ENCODE measurements around the gene ALB. TPM values are rescaled to one million over a fixed set of nuclear protein-coding genes. Genes with fewer than 3 reads are reported as not detected.

Gene ALB
- total and polyA plus RNA-seq, 2 of the 8 experiments (the other 6 are each of a cell fraction or from before 2014, with no cell fraction given) = 0.12 TPM; not detected in 1

DNA sequence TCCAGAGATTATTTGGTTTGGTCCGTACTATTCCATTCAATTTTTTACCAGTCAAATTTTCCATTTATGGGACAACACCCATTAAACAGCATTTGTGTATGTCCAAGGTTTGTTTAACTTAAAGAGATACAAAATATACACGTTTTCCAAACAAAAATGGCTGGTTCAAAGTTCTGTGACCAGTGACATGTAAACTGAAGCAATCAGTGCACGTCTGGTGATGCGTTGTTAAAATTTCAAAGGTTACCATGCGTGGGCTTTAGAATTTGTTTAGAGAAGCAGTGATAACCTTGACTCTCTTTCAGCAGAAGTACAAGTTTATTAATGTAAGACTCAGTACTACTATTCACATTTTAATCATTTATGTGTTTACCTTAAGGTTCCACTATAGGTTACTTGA lies 25.2 kb upstream of the ALB start:
- Histone ChIP-seq H3K9ac (replicated peaks in 1 of 4; ENCODE audit: extremely low read depth in 1 of 4, low read depth in 3 of 4, low read length in 3 of 4) (no peak overlapping the region), H2BK20ac (ENCODE audit: low read length) (no peak overlapping the region), H3K4me2 (ENCODE audit: insufficient read depth in 1 of 2, low read depth in 2 of 2, low read length in 2 of 2) (no peak overlapping the region), H4K8ac (ENCODE audit: extremely low read depth, insufficient read depth, low read length) (no peak overlapping the region), H2BK120ac (replicated peaks; ENCODE audit: low read depth, low read length) (no peak overlapping the region), H2BK15ac (ENCODE audit: low read length) (no peak overlapping the region), H3K36me3 (ENCODE audit: control insufficient read depth in 2 of 4, insufficient read depth in 4 of 4, low read length in 3 of 4) (no peaks in the 10 kb centered on the region), H4K91ac (replicated peaks; ENCODE audit: insufficient read length, low read length) (no peak overlapping the region), H3K18ac (ENCODE audit: extremely low read depth, low read length) (no peak overlapping the region), H3K4me3 (ENCODE audit: extremely low read depth in 1 of 4, insufficient read depth in 2 of 4, low read depth in 3 of 4, low read length in 4 of 4) (no peak overlapping the region), H4K5ac (ENCODE audit: insufficient read length, low read depth, low read length) (no peak overlapping the region), H3K79me2 (ENCODE audit: control insufficient read depth in 1 of 2, insufficient read depth in 2 of 2, low read length in 2 of 2) (no peaks in the 10 kb centered on the region), H3K79me1 (ENCODE audit: low read depth, low read length) (no peaks in the 10 kb centered on the region), H2AFZ (ENCODE audit: low read length) (no peak overlapping the region), H3K4ac (replicated peaks; ENCODE audit: insufficient read length, low read depth, low read length) (no peak overlapping the region), H2BK12ac (ENCODE audit: low read depth, low read length) (no peak overlapping the region), H3K4me1 (replicated peaks in 1 of 4; ENCODE audit: control insufficient read depth in 3 of 4, insufficient read depth in 4 of 4, low read length in 3 of 4) (no peaks in the 10 kb centered on the region; a peak in 2 of 7 replicates), H3K27me3 (replicated peaks in 1 of 4; ENCODE audit: control insufficient read depth in 3 of 4, extremely low read depth in 1 of 4, insufficient read depth in 3 of 4, low read length in 3 of 4) (no peaks in the 10 kb centered on the region), H4K20me1 (replicated peaks in 1 of 2; ENCODE audit: control insufficient read depth in 1 of 2, insufficient read depth in 2 of 2, low read length in 2 of 2) (no peaks in the 10 kb centered on the region), H3K56ac (replicated peaks; ENCODE audit: insufficient read length, low read depth, low read length) (no peak overlapping the region), H3K23ac (ENCODE audit: insufficient read length) (no peak overlapping the region), H3K14ac (ENCODE audit: insufficient read length) (no peak overlapping the region), H3K9me3 (ENCODE audit: insufficient read depth in 2 of 2, low read depth in 1 of 2, low read length in 1 of 2) (no peaks in the 10 kb centered on the region), H3K27ac (ENCODE audit: low read depth, low read length) (no peak overlapping the region), H2BK5ac (ENCODE audit: low read depth, low read length) (no peak overlapping the region), H3K23me2 (ENCODE audit: low read depth, low read length) (no peaks in the 10 kb centered on the region), H2AK5ac (ENCODE audit: low read depth, low read length) (no peak overlapping the region)
- WGBS, 2 experiments (ENCODE audit: extremely low coverage in 1 of 2, insufficient coverage in 1 of 2, insufficient read length in 1 of 2, insufficient replicate concordance in 2 of 2, low coverage in 1 of 2, low lambda C conversion rate in 2 of 2, missing lambda C conversion rate in 1 of 2) = 92% methylated on average over 5 of the region's 5 CpGs; no CpG with 5 or more reads in 1 of the 2 experiments
- no peak for FAIRE-seq
- POLR2A ChIA-PET (ENCODE audit: partially characterized antibody) = no interaction called here
- no peak for DNase-seq (ENCODE audit: low read depth in 1 of 2, low spot score in 2 of 2)
- CTCF ChIA-PET (ENCODE audit: partially characterized antibody) = interaction anchor here (1.0 to 1.3 kb wide), 2 partner anchors 25 to 55 kb away, joined by 3 to 4 read pairs; partner anchors contain the start of gene ALB
- no peak for TF ChIP-seq RBBP5 (IDR thresholded peaks at IDR 0.05; ENCODE audit: borderline replicate concordance, low read depth, low read length)
- no peak for TF ChIP-seq SP4 (IDR thresholded peaks at IDR 0.05; ENCODE audit: low read length)
- no peak for TF ChIP-seq BCL11A (IDR thresholded peaks at IDR 0.05; ENCODE audit: low read depth in 2 of 2, low read length in 2 of 2)
- no peak for TF ChIP-seq CBX8 (IDR thresholded peaks at IDR 0.05; ENCODE audit: borderline replicate concordance, low read depth, low read length)
- TF ChIP-seq SRF (IDR thresholded peaks at IDR 0.05; ENCODE audit: low read depth, low read length) = no peak
- TF ChIP-seq CTBP2 (IDR thresholded peaks at IDR 0.05; ENCODE audit: borderline replicate concordance, insufficient read depth, insufficient read length, low read length) = no peak
- TF ChIP-seq CHD2 (IDR thresholded peaks at IDR 0.05; ENCODE audit: low read length) = no peak
- TF ChIP-seq RFX5 (IDR thresholded peaks at IDR 0.05; ENCODE audit: borderline replicate concordance, low read depth, low read length) = no peak
- no peak for TF ChIP-seq EZH2 (IDR thresholded peaks at IDR 0.05; ENCODE audit: low read depth, low read length, severe bottlenecking)
- TF ChIP-seq EGR1 (IDR thresholded peaks at IDR 0.05; ENCODE audit: borderline replicate concordance, low read depth, low read length) = no peak
- TF ChIP-seq YY1 (IDR thresholded peaks at IDR 0.05; ENCODE audit: low read depth, low read length) = no peak
- no peak for TF ChIP-seq KDM5A (IDR thresholded peaks at IDR 0.05; ENCODE audit: low read length)
- no peak for TF ChIP-seq JUND (IDR thresholded peaks at IDR 0.05; ENCODE audit: low read length)
- TF ChIP-seq SP2 (IDR thresholded peaks at IDR 0.05; ENCODE audit: low read length) = no peak
- TF ChIP-seq SIX5 (IDR thresholded peaks at IDR 0.05; ENCODE audit: low read depth, low read length) = no peak
- TF ChIP-seq NRF1 (IDR thresholded peaks at IDR 0.05; ENCODE audit: low read depth, low read length) = no peak

Data from H1 (cell line).